Measurements from ENCODE around the gene POLD3.

Gene POLD3

GRCh38 chr11:74637700-74638099, 45.3 kb downstream of the POLD3 start:
- no peak for ATAC-seq

GRCh38 chr11:74638869-74639268, 46.5 kb downstream of the POLD3 start:
- no peak for ATAC-seq
- no peak for TF ChIP-seq CSRNP3 (CRISPR knock-in tag; IDR thresholded peaks at IDR 0.05)

More at GRCh38 chr11:74637700-74638099, 45.3 kb downstream of the POLD3 start:
- TF ChIP-seq TOX (CRISPR knock-in tag; IDR thresholded peaks at IDR 0.05; ENCODE audit: borderline replicate concordance) = no peak
- TF ChIP-seq ISL1 (CRISPR knock-in tag; IDR thresholded peaks at IDR 0.05) = no peak
- TF ChIP-seq TSHZ2 (CRISPR knock-in tag; IDR thresholded peaks at IDR 0.05) = no peak
- no peak for TF ChIP-seq RARB (CRISPR knock-in tag; IDR thresholded peaks at IDR 0.05)
- no peak for TF ChIP-seq ZFP30 (CRISPR knock-in tag; IDR thresholded peaks at IDR 0.05)
- TF ChIP-seq ESRRG (CRISPR knock-in tag; IDR thresholded peaks at IDR 0.05) = no peak
- TF ChIP-seq CSRNP3 (CRISPR knock-in tag; IDR thresholded peaks at IDR 0.05) = no peak
- no peak for TF ChIP-seq CSDC2 (CRISPR knock-in tag; IDR thresholded peaks at IDR 0.05)
- no peak for TF ChIP-seq ZNF8 (CRISPR knock-in tag; IDR thresholded peaks at IDR 0.05)

- ATAC-seq = no peak
- TF ChIP-seq TOX (CRISPR knock-in tag; IDR thresholded peaks at IDR 0.05; ENCODE audit: borderline replicate concordance) = no peak
- TF ChIP-seq PPARA (CRISPR knock-in tag; IDR thresholded peaks at IDR 0.05; ENCODE audit: borderline replicate concordance) = no peak
- no peak for TF ChIP-seq POU6F1 (CRISPR knock-in tag; IDR thresholded peaks at IDR 0.05; ENCODE audit: borderline replicate concordance, low read depth)
- TF ChIP-seq ISL1 (CRISPR knock-in tag; IDR thresholded peaks at IDR 0.05) = no peak
- TF ChIP-seq ZFP3 (CRISPR knock-in tag; IDR thresholded peaks at IDR 0.05) = no peak
- TF ChIP-seq OSR1 (CRISPR knock-in tag; IDR thresholded peaks at IDR 0.05) = no peak
- no peak for TF ChIP-seq BACH2 (CRISPR knock-in tag; IDR thresholded peaks at IDR 0.05; ENCODE audit: borderline replicate concordance)
- TF ChIP-seq ZFP30 (CRISPR knock-in tag; IDR thresholded peaks at IDR 0.05) = no peak
- TF ChIP-seq ARNTL (CRISPR knock-in tag; IDR thresholded peaks at IDR 0.05; ENCODE audit: borderline replicate concordance, low read depth) = no peak
- no peak for TF ChIP-seq RARB (CRISPR knock-in tag; IDR thresholded peaks at IDR 0.05)
- TF ChIP-seq ZNF70 (CRISPR knock-in tag; IDR thresholded peaks at IDR 0.05) = no peak
- no peak for TF ChIP-seq GLIS3 (CRISPR knock-in tag; IDR thresholded peaks at IDR 0.05)
- no peak for TF ChIP-seq CSDC2 (CRISPR knock-in tag; IDR thresholded peaks at IDR 0.05)
- TF ChIP-seq TCF4 (CRISPR knock-in tag; IDR thresholded peaks at IDR 0.05; ENCODE audit: borderline replicate concordance) = no peak
These were observed 47.2 kb downstream of the POLD3 start for GRCh38 chr11:74639533-74639932.

- TF ChIP-seq PPARA (CRISPR knock-in tag; IDR thresholded peaks at IDR 0.05; ENCODE audit: borderline replicate concordance) = no peak
- TF ChIP-seq ARNTL (CRISPR knock-in tag; IDR thresholded peaks at IDR 0.05; ENCODE audit: borderline replicate concordance, low read depth) = no peak
- no peak for TF ChIP-seq GLIS3 (CRISPR knock-in tag; IDR thresholded peaks at IDR 0.05)
- TF ChIP-seq BACH2 (CRISPR knock-in tag; IDR thresholded peaks at IDR 0.05; ENCODE audit: borderline replicate concordance) = no peak
- TF ChIP-seq POU6F1 (CRISPR knock-in tag; IDR thresholded peaks at IDR 0.05; ENCODE audit: borderline replicate concordance, low read depth) = no peak
- TF ChIP-seq CSRNP3 (CRISPR knock-in tag; IDR thresholded peaks at IDR 0.05) = no peak
- no peak for TF ChIP-seq OSR1 (CRISPR knock-in tag; IDR thresholded peaks at IDR 0.05)
- TF ChIP-seq TOX (CRISPR knock-in tag; IDR thresholded peaks at IDR 0.05; ENCODE audit: borderline replicate concordance) = no peak
These were observed 48.9 kb downstream of the POLD3 start for GRCh38 chr11:74641289-74641688.

More at GRCh38 chr11:74641289-74641688, 48.9 kb downstream of the POLD3 start:
- ATAC-seq = no peak
